Measurements from ENCODE around the gene PLOD2.
"Not testable (repeated sequence)": the region's sequence is repeated elsewhere in the genome, so short reads cannot be mapped to it uniquely, and the experiment has no call there.

The PLOD2 gene

GRCh38 chr3:146134348-146135117 lies 26.5 kb downstream of the PLOD2 start:
- no peak for DNase-seq

GRCh38 chr3:146133441-146133840 lies 27.5 kb downstream of the PLOD2 start:
- no peak for DNase-seq

GRCh38 chr3:146131616-146132410 lies 29.2 kb downstream of the PLOD2 start:
- no peak for DNase-seq

GRCh38 chr3:146130881-146131371 lies 30.1 kb downstream of the PLOD2 start:
- no peak for DNase-seq

GRCh38 chr3:146129750-146130149 lies 31.2 kb downstream of the PLOD2 start:
- no peak for DNase-seq

- no peak for DNase-seq
Measured at GRCh38 chr3:146128939-146129338, 32.0 kb downstream of the PLOD2 start.

GRCh38 chr3:146128179-146128578 lies 32.8 kb downstream of the PLOD2 start:
- DNase-seq, result no peak

GRCh38 chr3:146125951-146126350 lies 35.0 kb downstream of the PLOD2 start:
- no peak for DNase-seq

- no peak for DNase-seq
Measured at GRCh38 chr3:146124126-146124801, 36.7 kb downstream of the PLOD2 start.

GRCh38 chr3:146117406-146118285 lies 43.3 kb downstream of the PLOD2 start:
- DNase-seq, result no peak

- DNase-seq, result no peak
Measured at GRCh38 chr3:146115619-146116018, 45.4 kb downstream of the PLOD2 start.

- DNase-seq, result not testable (repeated sequence)
Measured at GRCh38 chr3:146113804-146114203, 47.2 kb downstream of the PLOD2 start.

- no peak for DNase-seq
Measured at GRCh38 chr3:146111337-146111736, 49.6 kb downstream of the PLOD2 start.

GRCh38 chr3:146110161-146110560 lies 50.8 kb downstream of the PLOD2 start:
- DNase-seq, result no peak

GRCh38 chr3:146106986-146107385 lies 54.0 kb downstream of the PLOD2 start:
- DNase-seq, result no peak

GRCh38 chr3:146104068-146104467 lies 56.9 kb downstream of the PLOD2 start:
- DNase-seq, result no peak

- no peak for DNase-seq
Measured at GRCh38 chr3:146102885-146103284, 58.1 kb downstream of the PLOD2 start.

- DNase-seq, result no peak
Measured at GRCh38 chr3:146101538-146101937, 59.4 kb downstream of the PLOD2 start.

GRCh38 chr3:146100825-146101444 lies 60.0 kb downstream of the PLOD2 start:
- DNase-seq, result no peak

- DNase-seq, result no peak
Measured at GRCh38 chr3:146100180-146100579, 60.8 kb downstream of the PLOD2 start.

- DNase-seq, result no peak
Measured at GRCh38 chr3:146099316-146099715, 61.7 kb downstream of the PLOD2 start.

GRCh38 chr3:146093896-146094295 lies 67.1 kb downstream of the PLOD2 start:
- DNase-seq, result no peak

All from NCI-H187 treated with DMSO at 0.1 percent for 48 hours (cell line).